ENCODE measurements around the gene TACC2.

DNA sequence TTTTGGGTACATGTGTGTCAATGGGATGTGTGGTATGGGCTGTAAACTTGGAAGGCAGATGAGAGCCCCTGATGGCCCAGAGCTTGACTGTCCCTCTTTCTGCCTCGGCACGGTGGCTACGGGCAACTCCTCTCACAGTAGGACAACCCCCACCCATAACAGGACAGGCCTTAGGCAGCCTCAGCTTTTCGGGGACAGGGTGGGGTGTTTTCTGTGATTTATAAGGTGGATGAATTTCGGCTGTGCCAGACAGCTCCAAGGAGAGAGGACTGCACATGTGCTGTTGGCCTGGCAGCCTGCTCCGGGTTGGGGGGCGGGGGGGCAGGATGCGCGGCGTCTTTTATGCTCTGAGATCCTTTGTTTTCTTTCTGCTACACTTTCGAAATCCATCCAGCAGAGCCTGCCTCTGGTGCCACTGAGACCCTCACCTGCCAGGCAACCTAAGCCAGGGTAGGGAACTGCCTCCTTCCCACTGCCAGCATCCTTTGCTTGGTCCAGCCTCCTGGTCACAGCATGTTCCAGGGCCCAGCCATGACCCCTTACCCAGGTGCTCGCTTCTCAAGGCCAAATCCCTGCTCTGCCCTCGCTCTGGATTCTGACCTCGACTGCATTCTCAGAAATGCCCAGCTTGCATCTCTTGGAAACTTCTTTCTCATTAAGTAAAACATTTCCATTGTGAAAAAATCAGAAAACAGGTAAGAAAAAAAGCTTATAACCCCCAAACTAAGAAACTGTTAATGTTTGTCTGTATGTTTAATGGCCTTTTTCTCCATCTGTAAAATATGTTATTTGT, 266.7 kb downstream of the TACC2 start:
- TF ChIP-seq POLR2AphosphoS5 (IDR thresholded peaks at IDR 0.05): no peak
- TF ChIP-seq, protein P1, sequence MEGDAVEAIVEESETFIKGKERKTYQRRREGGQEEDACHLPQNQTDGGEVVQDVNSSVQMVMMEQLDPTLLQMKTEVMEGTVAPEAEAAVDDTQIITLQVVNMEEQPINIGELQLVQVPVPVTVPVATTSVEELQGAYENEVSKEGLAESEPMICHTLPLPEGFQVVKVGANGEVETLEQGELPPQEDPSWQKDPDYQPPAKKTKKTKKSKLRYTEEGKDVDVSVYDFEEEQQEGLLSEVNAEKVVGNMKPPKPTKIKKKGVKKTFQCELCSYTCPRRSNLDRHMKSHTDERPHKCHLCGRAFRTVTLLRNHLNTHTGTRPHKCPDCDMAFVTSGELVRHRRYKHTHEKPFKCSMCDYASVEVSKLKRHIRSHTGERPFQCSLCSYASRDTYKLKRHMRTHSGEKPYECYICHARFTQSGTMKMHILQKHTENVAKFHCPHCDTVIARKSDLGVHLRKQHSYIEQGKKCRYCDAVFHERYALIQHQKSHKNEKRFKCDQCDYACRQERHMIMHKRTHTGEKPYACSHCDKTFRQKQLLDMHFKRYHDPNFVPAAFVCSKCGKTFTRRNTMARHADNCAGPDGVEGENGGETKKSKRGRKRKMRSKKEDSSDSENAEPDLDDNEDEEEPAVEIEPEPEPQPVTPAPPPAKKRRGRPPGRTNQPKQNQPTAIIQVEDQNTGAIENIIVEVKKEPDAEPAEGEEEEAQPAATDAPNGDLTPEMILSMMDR (IDR thresholded peaks at IDR 0.05): no peak

Measured in suprapubic skin (tissue), 3 donors.